HCT116 (cell line): Measurements from ENCODE around the gene GGCT.

Experiments
- CBX3 ChIP-seq: IDR thresholded peaks from 2 replicates; pipeline ENCODE4 v1.6.1; 2012; ENCODE audit warnings: low read depth
- CEBPB ChIP-seq: IDR thresholded peaks from 2 replicates; pipeline ENCODE4 v1.6.1; 2012; ENCODE audit warnings: low read depth
- EZH2 ChIP-seq: fragments of 200-600 bp; sonication (generic); IDR thresholded peaks from 2 replicates; pipeline ENCODE4 v1.6.1; 2017; ENCODE audit warnings: antibody characterized with exemption, mixed run types
- EZH2phosphoT487 ChIP-seq: fragments of 200-600 bp; IDR thresholded peaks from 2 replicates; pipeline ENCODE4 v1.6.1; 2018; ENCODE audit warnings: antibody characterized with exemption, borderline replicate concordance
- JUND ChIP-seq: IDR thresholded peaks from 2 replicates; pipeline ENCODE4 v1.6.1; 2012
- POLR2A ChIP-seq: IDR thresholded peaks from 2 replicates; pipeline ENCODE4 v1.7.0; 2011; ENCODE audit warnings: borderline replicate concordance; ENCODE audit not compliant: insufficient read depth, insufficient read length; ENCODE audit errors: extremely low read depth
- SP1 ChIP-seq: IDR thresholded peaks from 2 replicates; pipeline ENCODE4 v1.6.1; 2012; ENCODE audit warnings: low read depth
- YY1 ChIP-seq: IDR thresholded peaks from 2 replicates; pipeline ENCODE4 v1.6.1; 2011; ENCODE audit warnings: low read length, low read depth, moderate library complexity, mild to moderate bottlenecking; ENCODE audit not compliant: insufficient replicate concordance; ENCODE audit errors: extremely low read depth
- TF ChIP-seq, protein P1 (sequence below), 3 experiments: fragments of 200-600 bp in 1 of 3; sonication (generic) in 1 of 3; IDR thresholded peaks in 2 of 3; conservative IDR thresholded peaks in 1 of 3; 2 replicates each; pipeline ENCODE4 v1.5.1; 2012 to 2017; ENCODE audit warnings: low read depth in 2 of 3, low read length in 2 of 3, antibody characterized with exemption in 1 of 3, borderline replicate concordance in 1 of 3, control low read depth in 1 of 3, mild to moderate bottlenecking in 1 of 3, mixed read lengths in 1 of 3, mixed run types in 1 of 3, moderate library complexity in 1 of 3; ENCODE audit not compliant: insufficient read depth in 1 of 3
- TF ChIP-seq, protein P2 (sequence below): IDR thresholded peaks from 2 replicates; pipeline ENCODE4 v1.6.1; 2012
- TF ChIP-seq, protein P3 (sequence below): IDR thresholded peaks from 2 replicates; pipeline ENCODE4 v1.6.1; 2012

DNA sequence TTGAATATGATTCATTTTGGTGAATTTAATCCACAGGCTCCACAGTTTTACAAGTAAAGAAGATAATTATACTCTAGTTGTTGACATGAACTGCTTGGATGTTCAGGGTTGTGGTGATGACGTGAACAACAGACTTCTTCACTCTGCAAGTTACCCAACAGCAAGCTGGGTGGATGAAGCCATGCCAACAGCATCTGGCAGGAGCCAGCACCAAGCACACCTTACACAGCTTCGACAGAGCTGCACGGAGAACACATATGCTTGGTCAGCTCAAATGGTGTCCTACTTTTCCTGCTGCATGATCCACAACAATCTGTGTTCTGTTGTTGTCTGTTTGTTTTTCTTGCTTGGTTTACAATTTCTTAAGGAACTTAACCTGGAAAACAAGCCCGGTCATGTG lies 35.8 kb downstream of the GGCT start:
- no peak for TF ChIP-seq POLR2A
- TF ChIP-seq, protein P1, sequence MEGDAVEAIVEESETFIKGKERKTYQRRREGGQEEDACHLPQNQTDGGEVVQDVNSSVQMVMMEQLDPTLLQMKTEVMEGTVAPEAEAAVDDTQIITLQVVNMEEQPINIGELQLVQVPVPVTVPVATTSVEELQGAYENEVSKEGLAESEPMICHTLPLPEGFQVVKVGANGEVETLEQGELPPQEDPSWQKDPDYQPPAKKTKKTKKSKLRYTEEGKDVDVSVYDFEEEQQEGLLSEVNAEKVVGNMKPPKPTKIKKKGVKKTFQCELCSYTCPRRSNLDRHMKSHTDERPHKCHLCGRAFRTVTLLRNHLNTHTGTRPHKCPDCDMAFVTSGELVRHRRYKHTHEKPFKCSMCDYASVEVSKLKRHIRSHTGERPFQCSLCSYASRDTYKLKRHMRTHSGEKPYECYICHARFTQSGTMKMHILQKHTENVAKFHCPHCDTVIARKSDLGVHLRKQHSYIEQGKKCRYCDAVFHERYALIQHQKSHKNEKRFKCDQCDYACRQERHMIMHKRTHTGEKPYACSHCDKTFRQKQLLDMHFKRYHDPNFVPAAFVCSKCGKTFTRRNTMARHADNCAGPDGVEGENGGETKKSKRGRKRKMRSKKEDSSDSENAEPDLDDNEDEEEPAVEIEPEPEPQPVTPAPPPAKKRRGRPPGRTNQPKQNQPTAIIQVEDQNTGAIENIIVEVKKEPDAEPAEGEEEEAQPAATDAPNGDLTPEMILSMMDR (IDR thresholded peaks at IDR 0.05 in 2 of 3, conservative IDR thresholded peaks at IDR 0.05 in 1 of 3; ENCODE audit: borderline replicate concordance in 1 of 3, insufficient read depth in 1 of 3, low read depth in 2 of 3, low read length in 2 of 3): no peak
- TF ChIP-seq EZH2phosphoT487: no peak
- no peak for TF ChIP-seq JUND
- TF ChIP-seq, protein P2, sequence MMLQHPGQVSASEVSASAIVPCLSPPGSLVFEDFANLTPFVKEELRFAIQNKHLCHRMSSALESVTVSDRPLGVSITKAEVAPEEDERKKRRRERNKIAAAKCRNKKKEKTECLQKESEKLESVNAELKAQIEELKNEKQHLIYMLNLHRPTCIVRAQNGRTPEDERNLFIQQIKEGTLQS: no peak
- no peak for TF ChIP-seq CEBPB
- no peak for TF ChIP-seq SP1
- TF ChIP-seq CBX3: no peak
- TF ChIP-seq, protein P3, sequence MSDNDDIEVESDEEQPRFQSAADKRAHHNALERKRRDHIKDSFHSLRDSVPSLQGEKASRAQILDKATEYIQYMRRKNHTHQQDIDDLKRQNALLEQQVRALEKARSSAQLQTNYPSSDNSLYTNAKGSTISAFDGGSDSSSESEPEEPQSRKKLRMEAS: no peak
- TF ChIP-seq YY1: no peak
- no peak for TF ChIP-seq EZH2
